ENCODE measurements around the gene BARHL2.

Gene BARHL2

DNA sequence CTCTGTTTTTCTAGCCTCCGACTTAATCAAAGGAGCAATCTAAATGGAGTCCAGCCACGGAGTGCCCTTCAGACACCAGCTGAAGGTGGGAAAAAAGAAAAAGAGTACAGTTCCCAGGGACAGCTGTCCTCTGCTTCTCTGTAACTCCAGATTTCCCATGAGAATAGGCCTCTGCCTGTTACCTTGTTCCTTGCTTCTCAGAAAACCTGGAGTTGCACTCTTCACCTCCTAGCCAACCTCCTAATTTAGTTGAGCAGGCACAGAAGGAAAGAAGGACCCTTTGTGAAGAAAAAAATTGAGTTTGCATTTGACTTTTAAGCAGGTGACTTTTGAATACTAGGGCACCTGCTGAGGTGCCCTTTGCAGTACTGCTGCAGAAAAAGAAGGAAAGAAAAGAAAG is 8.3 kb downstream of the BARHL2 start:
- H3K27ac ChIP-seq, result no peak overlapping the region
- TF ChIP-seq, protein P1, sequence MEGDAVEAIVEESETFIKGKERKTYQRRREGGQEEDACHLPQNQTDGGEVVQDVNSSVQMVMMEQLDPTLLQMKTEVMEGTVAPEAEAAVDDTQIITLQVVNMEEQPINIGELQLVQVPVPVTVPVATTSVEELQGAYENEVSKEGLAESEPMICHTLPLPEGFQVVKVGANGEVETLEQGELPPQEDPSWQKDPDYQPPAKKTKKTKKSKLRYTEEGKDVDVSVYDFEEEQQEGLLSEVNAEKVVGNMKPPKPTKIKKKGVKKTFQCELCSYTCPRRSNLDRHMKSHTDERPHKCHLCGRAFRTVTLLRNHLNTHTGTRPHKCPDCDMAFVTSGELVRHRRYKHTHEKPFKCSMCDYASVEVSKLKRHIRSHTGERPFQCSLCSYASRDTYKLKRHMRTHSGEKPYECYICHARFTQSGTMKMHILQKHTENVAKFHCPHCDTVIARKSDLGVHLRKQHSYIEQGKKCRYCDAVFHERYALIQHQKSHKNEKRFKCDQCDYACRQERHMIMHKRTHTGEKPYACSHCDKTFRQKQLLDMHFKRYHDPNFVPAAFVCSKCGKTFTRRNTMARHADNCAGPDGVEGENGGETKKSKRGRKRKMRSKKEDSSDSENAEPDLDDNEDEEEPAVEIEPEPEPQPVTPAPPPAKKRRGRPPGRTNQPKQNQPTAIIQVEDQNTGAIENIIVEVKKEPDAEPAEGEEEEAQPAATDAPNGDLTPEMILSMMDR (IDR thresholded peaks at IDR 0.05), result no peak
- TF ChIP-seq ZFX (IDR thresholded peaks at IDR 0.05; ENCODE audit: borderline replicate concordance), result no peak

DNA sequence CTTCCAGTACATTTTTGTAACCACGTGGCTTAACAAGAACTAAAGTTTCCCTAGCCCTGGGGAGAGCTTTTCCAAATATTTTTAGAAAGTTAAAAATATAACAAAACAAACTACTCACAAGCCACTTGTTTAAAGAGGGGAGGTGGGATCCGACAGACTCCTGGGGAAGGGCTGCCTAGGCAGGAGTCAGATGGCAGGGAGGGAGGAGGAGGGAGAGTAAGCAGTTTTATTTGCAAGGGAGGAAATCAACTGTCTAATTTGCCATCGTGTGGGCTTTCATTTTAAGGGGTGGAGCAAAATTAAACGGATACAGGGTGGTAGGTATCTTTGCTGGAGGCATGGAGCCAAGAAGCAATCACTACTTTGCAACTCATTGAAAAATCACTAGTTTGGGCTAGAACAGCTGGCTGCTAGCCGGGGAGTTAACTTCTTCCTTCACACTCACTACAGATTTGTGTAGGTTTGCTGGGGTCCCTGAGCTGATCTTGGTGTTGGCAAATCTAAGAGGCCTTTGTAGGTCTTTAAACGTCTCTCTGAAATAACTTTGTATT is 8.8 kb downstream of the BARHL2 start:
- TF ChIP-seq, protein P1 (IDR thresholded peaks at IDR 0.05), result no peak
- TF ChIP-seq ZFX (IDR thresholded peaks at IDR 0.05; ENCODE audit: borderline replicate concordance), result no peak
- H3K27ac ChIP-seq, result no peak overlapping the region

DNA sequence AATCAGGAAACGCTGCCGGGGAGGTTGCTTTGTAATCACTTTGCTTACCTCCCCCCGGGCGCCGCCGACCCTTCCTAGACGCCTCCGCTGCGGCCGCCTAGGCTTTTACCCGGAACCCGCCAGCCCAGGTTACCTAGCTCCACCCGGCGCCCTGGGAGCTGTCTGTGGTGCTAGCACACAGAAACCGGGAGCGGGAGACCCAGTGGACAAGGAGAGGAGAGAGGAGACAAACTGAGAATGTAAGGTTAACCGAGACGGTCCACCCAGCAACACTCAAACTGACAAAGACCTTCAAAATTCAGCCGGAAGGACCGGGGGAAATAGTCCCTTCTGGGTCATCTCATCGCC is 9.8 kb downstream of the BARHL2 start:
- TF ChIP-seq, protein P1 (IDR thresholded peaks at IDR 0.05), result no peak
- TF ChIP-seq ZFX (IDR thresholded peaks at IDR 0.05; ENCODE audit: borderline replicate concordance), result no peak
- H3K27ac ChIP-seq, result no peak overlapping the region

DNA sequence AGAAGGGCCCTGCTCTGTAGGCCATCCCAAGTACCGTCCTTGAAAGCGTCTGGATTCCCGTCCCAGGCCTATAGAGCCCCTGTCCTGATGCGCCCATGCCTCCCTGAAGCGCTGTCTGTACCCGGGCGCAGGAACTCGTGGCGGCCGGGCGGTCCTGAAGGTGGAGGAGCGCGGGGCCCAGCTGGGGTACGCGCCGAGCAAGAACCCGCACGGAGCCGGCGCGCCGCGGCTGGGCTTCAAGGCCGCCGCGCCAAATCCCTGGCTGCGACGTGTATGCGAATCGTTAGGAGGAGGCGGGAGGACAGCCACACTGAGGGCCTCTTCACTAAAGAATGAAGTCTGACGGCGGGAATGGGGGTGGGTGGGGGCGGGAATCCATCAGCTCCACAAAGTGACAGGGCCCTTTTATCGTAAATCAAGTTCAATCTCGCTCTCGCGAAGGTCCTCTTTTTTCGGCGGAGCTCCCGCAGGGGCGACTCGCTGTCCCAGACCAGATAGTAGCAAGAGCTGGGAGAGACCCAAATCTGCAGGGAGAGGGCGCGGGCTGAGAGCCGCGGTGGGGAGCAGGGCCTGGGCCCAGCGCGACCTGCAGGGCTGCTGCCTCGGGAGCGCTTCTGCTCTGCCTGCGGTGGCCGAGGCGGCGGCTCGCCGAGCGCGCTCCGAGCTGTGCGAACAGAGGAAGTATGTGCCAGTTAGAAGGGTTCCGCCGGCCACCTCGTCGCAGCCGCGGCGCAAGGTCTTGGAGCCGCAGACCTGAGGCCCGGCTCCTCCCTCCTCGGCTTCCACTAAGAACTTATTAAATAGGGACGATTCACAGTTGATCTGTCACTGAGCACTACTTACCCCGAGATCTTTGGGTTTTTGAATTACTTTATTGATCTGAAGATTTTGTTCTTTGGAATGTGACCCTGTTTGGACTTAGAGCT is 10.4 kb downstream of the BARHL2 start:
- H3K27ac ChIP-seq, result no peak overlapping the region
- TF ChIP-seq, protein P1 (IDR thresholded peaks at IDR 0.05), result no peak
- no peak for TF ChIP-seq ZFX (IDR thresholded peaks at IDR 0.05; ENCODE audit: borderline replicate concordance)

DNA sequence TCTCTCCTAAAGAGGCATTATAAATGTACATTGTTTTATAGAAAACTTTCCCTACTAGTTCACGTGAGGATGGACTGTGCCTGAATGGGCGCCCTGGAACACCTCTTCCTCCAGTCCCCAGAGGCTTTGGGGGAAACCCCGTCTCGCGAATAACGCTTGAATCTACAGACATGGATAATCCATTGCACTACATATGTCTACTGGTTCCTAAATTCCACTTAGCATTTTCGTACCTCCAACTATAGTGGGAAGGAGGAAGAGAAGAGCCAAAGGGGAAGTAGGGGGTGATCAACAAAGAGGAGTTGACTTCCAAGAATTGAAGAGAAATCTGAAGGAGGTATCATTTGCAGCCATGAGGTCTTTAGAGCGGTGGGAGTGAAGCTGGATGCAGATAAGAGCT is 11.1 kb downstream of the BARHL2 start:
- no peak overlapping the region for H3K27ac ChIP-seq
- TF ChIP-seq, protein P1 (IDR thresholded peaks at IDR 0.05), result no peak

DNA sequence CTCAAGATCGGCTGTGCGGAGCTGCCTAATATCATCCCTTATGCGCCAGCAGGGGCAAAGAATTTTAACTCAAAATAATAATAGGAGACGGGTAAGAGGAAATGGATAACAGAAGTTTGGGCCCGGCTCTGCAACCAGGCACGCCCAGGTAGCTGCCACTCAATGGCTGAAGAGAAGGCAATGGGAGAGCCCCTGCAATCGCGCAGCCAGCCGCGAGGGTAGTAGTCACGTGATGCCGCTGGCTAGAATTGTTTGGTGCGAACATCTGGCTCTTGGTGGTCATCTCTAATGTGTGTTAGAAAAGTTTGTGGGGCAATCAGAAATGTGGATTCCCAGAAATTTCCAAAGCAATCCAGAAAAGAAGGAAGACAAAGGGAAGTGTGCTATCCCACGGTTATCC is 12.3 kb downstream of the BARHL2 start:
- TF ChIP-seq, protein P1 (IDR thresholded peaks at IDR 0.05), result no peak
- TF ChIP-seq ZFX (IDR thresholded peaks at IDR 0.05; ENCODE audit: borderline replicate concordance), result no peak
- H3K27ac ChIP-seq, result no peak overlapping the region

DNA sequence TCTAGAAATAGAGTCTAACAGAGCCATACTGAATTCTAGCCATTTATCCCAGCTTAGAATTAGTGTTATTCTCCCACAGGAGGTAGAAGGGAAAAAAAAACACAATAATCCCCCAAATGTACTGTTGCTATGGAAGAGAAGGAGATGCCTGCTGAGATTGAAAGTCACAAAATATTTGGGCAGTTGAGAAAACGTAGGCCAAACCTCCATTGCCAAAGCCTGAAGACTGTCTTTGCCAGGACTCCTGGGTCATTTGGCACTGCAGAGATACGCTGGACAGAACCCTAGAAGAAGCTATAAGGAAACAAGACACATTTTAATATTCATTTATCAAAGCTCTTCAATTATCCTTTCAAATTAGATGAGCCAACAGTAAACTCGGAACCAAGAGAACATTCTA is 22.3 kb downstream of the BARHL2 start:
- TF ChIP-seq ZFX (IDR thresholded peaks at IDR 0.05; ENCODE audit: borderline replicate concordance), result no peak
- TF ChIP-seq, protein P1 (IDR thresholded peaks at IDR 0.05), result no peak
- H3K27ac ChIP-seq, result no peak overlapping the region

Measured in 22Rv1 (cell line).